Coronary artery (tissue), 2 donors: ENCODE data around the gene FRMD5.
"Not testable (repeated sequence)": the region's sequence is repeated elsewhere in the genome, so short reads cannot be mapped to it uniquely, and the experiment has no call there.

Source experiments
- DNase-seq: peaks from one replicate; pipeline ENCODE4 v3.0.0-alpha.2; 2017; ENCODE audit warnings: low spot score
- H3K27ac ChIP-seq, 2 donors: fragments of 200-600 bp; sonication (generic); one replicate each; pipeline ENCODE4 v1.5.1; 2016 to 2019
- H3K4me3 ChIP-seq: fragments of 200-600 bp; sonication (generic); 2 replicates; pipeline ENCODE4 v1.5.1; 2016; ENCODE audit warnings: mild to moderate bottlenecking, moderate library complexity
- TF ChIP-seq, protein P1 (sequence below): fragments of 200-600 bp; sonication (generic); IDR thresholded peaks from one replicate; pipeline ENCODE4 v1.5.1; 2019; ENCODE audit warnings: antibody characterized with exemption

The FRMD5 gene

DNA sequence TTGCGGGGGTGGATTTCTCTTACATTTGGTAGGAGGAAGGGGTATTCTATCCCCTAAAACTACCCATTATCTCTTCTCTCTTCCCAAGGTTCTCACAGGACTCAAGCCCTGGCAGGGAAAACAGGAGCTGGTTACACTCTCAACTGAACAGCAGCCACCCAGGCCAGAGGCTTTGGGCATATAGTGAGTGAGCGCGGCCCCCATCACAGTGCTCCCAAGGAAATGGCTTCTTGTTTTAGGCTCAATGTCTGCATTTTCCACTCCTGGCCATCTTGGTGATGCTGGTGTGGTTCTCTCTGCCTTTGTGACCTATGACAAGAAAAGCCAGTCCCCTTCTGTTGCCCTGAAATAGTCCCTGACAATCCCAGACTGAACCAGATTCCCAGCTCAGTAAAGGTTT, 318.2 kb downstream of the FRMD5 start:
- TF ChIP-seq, protein P1, sequence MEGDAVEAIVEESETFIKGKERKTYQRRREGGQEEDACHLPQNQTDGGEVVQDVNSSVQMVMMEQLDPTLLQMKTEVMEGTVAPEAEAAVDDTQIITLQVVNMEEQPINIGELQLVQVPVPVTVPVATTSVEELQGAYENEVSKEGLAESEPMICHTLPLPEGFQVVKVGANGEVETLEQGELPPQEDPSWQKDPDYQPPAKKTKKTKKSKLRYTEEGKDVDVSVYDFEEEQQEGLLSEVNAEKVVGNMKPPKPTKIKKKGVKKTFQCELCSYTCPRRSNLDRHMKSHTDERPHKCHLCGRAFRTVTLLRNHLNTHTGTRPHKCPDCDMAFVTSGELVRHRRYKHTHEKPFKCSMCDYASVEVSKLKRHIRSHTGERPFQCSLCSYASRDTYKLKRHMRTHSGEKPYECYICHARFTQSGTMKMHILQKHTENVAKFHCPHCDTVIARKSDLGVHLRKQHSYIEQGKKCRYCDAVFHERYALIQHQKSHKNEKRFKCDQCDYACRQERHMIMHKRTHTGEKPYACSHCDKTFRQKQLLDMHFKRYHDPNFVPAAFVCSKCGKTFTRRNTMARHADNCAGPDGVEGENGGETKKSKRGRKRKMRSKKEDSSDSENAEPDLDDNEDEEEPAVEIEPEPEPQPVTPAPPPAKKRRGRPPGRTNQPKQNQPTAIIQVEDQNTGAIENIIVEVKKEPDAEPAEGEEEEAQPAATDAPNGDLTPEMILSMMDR, result no peak
- H3K27ac ChIP-seq, result no peak overlapping the region
- DNase-seq, result no peak
- H3K4me3 ChIP-seq, result no peak overlapping the region

DNA sequence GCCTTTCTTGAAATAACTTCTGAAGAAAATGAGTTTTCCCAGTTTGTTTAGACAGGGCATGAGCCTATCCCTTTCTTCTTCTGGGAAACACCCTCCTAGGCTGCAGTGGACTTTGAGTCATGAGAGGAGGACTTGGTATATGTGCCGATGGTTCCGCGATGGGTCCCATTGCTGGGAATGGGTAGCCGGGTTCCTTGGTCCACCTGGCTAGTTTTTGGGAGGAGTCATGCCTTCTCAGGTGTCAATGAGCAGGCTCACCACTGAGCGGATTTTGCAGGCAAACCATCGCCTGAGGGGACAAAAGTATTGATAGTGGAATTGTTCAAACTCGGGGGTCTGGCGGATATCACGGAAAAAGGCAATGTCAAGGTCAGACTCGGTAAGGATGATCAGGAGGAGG, 321.4 kb downstream of the FRMD5 start:
- H3K4me3 ChIP-seq, result no peak overlapping the region
- H3K27ac ChIP-seq, result no peak overlapping the region
- DNase-seq, result no peak
- TF ChIP-seq, protein P1, result no peak

DNA sequence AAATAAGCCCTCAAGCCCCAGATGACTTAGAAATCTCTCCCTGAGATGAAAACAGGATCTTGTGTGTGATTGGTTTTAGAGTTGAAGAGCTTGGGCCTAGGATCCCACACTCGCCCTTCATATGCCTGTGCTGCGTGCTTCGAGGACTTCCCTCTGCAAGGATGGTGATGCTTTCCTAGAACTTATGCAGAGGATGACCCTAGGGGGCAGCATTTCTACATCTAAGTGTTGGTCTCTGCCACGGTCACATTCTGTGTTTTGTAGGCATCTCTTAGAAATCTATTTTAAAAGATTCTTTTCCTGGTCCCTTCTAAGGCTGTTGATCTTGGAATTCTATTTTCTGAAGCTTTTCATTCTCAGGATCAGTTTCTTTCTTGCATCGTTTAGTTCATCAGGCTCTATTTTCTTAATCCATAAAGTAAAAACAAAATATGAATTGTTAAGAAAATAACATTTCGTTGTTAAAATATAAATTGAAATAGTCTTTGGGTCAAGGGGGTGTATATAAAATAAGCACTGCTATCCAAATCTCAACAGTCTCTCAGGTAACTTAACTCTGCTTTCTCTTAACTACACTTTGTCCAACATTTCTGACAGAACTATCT, 322.6 kb downstream of the FRMD5 start:
- no peak overlapping the region for H3K27ac ChIP-seq
- DNase-seq, result no peak
- H3K4me3 ChIP-seq, result no peak overlapping the region
- TF ChIP-seq, protein P1, result peak; percentile 28

DNA sequence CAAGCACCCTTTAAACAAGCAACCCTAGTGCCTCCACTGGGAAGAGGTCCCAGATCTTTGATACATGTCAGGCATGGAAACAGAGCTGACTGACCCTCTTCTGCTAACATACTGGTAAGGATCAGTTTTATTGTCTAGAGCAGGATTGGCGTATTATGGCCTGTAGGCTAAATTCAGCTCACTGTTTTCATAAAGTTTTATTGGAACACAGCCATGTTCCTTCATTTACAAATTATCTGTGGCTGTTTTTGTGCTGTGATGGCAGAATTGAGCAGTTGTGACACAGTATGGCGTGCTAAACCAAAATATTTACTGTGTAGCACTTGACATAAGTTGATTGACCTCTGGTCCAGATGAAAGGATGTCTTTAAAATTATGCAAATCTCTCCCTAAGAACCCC, 323.2 kb downstream of the FRMD5 start:
- no peak overlapping the region for H3K4me3 ChIP-seq
- TF ChIP-seq, protein P1, result no peak
- H3K27ac ChIP-seq, result no peak overlapping the region
- DNase-seq, result no peak

DNA sequence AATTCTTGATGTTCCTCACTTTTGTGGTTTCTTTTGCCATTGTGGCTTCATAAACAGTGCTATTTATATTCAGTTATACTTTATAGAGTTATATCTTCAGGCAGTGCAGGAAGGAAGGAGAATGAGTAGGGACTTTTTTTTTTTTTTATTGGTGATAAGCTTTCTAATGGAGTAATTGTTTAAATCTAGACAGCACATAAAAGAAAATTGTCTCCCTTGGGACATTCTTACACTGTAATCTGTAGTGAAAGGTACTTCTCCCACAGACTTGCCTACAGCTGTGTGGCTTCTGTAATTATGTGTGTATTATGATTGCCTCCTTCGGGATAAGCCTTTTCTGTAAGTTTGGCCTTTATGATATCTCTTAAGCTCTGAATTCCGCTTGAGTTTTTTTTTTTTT, 326.7 kb downstream of the FRMD5 start:
- TF ChIP-seq, protein P1, result no peak
- Histone ChIP-seq H3K4me3 (no peak overlapping the region), H3K27ac (no peak overlapping the region)
- no peak for DNase-seq

DNA sequence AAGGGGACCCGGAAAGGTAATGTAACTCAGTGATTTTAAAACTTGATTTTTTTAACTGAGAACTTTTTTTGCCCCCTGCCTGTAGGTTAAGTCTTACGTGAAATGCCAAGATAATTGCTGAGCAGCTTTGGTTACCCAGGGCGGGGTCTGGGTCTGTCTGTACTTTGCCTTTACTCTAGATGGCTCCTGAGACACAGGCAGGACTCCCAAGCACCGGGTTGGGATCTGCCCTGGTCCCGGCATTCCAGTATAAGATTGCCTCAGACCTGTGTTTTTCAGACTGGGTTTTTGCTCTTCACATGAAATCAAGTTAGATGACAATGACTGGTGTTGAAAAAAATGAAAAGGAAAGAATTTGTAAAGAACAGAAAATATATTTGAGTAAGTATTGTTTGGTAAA, 328.0 kb downstream of the FRMD5 start:
- TF ChIP-seq, protein P1, result no peak
- Histone ChIP-seq H3K4me3 (no peak overlapping the region), H3K27ac (no peak overlapping the region)
- DNase-seq, result no peak

DNA sequence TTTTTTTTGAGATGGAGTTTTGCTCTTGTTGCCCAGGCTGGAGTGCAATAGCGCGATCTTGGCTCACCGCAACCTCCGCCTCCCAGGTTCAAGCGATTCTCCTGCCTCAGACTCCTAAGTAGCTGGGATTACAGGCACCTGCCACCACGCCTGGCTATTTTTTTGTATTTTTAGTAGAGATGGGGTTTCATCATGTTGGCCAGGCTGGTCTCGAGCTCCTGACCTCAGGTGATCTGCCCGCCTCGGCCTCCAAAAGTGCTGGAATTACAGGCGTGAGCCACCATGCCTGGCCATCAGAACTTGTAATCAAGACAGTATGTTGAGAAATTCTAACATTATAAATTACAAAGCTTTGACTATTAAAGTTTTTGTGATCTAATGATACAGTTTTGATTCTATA, 328.4 kb downstream of the FRMD5 start:
- not testable (repeated sequence) for H3K27ac ChIP-seq, H3K4me3 ChIP-seq, DNase-seq

DNA sequence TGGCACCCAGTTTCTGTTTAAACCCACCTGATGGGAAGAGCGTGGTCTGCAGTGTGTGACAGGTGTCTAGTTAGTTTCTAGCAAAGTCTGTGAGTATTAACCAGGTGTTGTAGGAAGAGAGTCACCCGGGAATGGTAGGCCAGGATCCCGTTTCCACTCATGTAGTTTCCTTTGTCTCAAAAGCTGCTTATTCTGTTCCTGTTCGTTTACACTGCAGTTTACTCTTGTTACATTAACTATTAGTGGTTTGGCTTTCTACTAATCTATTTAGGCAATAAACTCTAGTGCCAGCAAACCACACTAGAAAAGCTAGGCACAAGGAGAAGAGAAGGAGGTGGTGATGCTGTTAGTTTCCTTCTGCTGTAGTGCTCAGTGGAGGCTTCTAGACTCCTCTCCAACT, 335.5 kb downstream of the FRMD5 start:
- no peak for DNase-seq
- H3K4me3 ChIP-seq, result no peak overlapping the region
- no peak overlapping the region for H3K27ac ChIP-seq
- TF ChIP-seq, protein P1, result no peak
